ENCODE results near the gene NCAM1.

DNA sequence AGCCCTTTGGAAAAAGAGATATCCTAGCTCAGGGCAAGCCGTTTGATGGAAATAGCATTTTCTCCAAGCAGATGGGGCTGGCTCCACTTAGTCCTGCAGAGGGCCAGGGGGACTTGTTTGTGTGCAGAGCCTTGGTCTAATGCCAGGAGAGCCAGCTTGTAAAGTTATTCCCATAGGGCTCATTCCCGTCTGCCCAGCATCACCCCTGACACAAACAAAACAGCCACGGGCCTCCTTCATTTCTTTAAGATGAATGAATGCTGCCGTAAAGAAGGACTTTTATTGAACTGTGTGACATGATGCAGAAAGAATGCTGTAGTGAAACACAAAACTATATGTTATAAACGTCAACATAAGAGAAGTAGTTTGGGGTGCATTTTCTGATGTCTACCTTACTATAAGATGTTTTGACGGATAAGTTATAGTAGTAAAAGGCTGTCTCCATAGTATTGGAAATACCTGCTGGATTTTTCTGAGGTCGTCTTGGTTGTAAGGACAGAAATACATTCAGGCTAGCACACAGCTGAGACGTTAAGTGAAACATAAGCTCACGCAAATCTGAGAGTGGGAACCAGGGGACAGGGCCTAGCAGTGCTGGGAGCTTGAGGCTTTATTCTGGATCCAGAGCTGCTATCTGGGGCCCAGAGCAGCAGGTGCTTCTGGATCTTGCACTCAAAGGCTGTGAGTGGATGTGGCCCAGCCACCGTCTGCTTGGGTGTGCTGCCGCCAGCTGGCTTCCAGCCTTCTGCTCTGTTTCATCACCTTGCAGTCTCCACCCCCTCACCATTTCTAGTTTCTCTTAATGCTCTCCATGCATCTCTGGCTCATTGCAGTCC, 53.3 kb downstream of the NCAM1 start:
- TF ChIP-seq CTCF (conservative IDR thresholded peaks at IDR 0.05; ENCODE audit: low read depth in 2 of 2), result peak in 1 of 2 experiments; percentile 22; a peak in 1 of 4 replicates
- no peak for TF ChIP-seq EZH2phosphoT487 (IDR thresholded peaks at IDR 0.05; ENCODE audit: unreplicated experiment)
- TF ChIP-seq CREB1 (CRISPR knock-in tag; IDR thresholded peaks at IDR 0.05; ENCODE audit: low read depth), result no peak
